GM19099 (cell line): ENCODE measurements around the gene NRXN3.

ENCODE experiments used
- POLR2A ChIP-seq: IDR thresholded peaks from 3 replicates; pipeline ENCODE4 v1.6.1; 2011; ENCODE audit warnings: low read depth; ENCODE audit not compliant: insufficient read length; ENCODE audit errors: extremely low read depth

NRXN3 gene

DNA sequence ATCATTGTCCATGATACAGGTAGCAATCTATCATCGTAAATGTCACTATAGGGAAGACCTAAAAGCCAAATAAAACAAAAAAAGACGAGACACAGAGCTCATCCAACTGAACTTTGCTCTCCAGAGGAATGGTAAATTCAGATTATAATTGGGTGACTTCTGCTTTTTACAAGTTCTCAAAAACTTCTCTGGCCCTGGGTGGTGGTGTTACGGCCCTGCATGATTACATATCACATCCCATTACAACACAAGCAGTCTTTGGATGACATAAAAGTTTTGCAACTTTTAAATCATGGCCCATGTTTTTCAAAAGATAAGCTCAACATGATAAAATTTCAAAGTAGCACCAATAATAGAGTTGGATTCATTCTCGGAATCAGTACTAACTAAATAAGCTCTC lies 1741.6 kb downstream of the NRXN3 start:
- no peak for TF ChIP-seq POLR2A

DNA sequence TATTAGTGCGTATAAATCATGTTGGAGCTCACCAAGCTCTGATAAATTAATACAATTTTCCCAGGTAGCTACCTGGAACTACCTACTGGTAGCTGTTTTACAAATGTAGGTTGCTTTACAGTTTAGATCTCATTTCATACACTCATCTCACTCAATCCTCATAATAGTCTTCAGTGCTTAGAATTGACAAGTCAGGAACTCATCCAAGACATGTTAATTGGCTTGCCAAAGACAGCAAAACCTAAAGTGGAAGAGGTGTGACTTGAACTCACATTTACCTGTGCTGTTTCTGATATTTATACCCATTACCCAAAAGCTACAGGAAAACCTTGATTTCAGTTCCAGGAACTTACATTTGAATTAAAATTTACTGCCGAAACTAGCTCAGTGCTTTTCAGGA lies 1744.4 kb downstream of the NRXN3 start:
- TF ChIP-seq POLR2A: no peak

DNA sequence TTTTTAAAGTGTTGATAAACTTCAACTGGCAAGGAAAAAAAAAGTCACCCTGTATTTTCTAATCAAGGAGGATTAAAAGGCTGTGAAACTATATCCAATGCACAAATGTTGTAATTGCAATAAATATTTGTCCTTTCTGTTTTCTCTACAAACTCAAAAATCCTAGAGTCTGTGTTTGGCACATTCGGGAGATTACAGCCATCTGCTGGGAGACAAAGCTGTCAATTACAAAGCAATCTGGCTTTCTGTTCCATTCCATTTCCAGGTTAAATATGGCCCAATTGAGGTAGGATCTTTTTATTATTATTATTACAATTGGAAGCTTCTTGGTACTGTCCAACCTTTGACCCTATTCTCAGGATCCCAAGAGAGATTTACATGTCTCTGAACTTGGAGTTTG lies 1745.2 kb downstream of the NRXN3 start:
- no peak for TF ChIP-seq POLR2A

DNA sequence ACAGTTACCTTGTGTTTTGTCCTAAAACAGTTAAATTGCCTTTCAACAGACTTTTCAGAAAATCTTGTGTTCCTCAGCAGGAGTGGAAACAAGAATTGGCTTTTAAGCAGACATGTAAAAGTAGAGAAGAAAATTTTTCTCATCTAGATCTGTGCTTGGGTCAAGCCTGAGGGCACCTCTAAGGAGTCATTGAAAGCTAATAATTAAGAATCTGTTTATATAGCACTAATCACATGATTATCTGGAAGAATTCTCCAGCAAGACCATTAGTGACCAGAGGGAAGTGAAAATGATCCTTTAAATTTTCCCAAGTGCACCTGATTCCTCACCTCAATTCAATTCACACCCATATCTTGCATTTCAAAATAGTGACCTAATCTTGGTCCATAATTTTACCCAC lies 1746.1 kb downstream of the NRXN3 start:
- TF ChIP-seq POLR2A: no peak

DNA sequence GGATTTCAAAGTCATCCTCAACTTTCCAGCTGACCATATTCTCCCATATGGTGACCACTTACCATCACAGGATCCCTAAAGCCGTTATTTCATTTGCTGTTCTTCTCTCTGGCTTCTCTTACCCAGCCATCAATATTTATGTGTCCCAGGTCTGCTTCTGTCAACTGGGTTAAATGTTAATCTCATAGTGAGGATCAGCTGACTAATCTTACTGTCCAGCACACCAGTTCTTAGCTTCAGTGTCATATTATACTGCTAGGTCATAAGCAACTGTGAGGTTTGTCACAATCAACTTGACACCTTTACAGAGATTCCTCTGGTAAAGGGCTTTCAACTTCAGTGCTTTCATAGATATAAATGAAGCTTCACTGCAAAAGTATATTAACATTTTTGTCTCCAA lies 1746.7 kb downstream of the NRXN3 start:
- no peak for TF ChIP-seq POLR2A
